ENCODE measurements around the gene SND1.
"Not testable (repeated sequence)": the region's sequence is repeated elsewhere in the genome, so short reads cannot be mapped to it uniquely, and the experiment has no call there.

SND1 gene

GRCh38 chr7:127835679-127836078, 183.7 kb downstream of the SND1 start:
- no peak for DNase-seq (ENCODE audit: low read depth)

DNA sequence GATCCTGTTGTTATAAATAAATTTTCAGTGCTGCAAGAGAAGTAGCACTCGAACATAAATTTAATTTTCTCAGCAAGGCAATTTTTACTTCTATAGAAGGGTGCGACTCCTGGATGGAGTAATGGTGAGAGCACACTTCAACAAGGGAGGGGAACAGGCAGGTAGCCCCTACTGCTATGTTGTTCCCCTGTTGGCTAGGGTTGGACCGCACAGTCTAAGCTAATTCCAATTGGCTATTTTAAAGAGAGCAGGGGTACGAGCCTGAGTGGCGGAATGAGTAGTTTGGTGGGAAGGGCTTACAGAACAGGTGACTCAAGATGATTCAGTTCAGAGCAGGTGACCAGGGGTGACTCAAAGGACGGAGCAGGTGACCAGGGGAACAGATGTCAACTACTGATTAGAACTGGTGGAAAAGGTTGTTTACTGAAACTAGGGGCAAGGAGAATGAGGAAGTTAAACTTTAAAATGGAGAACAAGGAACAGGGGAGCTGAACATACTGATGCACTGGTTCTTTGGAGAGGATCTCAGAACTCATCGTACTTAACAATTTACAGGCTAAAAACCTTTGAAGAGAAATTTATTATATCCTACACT, 185.9 kb downstream of the SND1 start:
- not testable (repeated sequence) for DNase-seq (ENCODE audit: low read depth)

GRCh38 chr7:127838816-127839415, 186.9 kb downstream of the SND1 start:
- DNase-seq (ENCODE audit: low read depth), result no peak

- no peak for DNase-seq (ENCODE audit: low read depth)
Observed at GRCh38 chr7:127840226-127840951, 188.4 kb downstream of the SND1 start.

DNA sequence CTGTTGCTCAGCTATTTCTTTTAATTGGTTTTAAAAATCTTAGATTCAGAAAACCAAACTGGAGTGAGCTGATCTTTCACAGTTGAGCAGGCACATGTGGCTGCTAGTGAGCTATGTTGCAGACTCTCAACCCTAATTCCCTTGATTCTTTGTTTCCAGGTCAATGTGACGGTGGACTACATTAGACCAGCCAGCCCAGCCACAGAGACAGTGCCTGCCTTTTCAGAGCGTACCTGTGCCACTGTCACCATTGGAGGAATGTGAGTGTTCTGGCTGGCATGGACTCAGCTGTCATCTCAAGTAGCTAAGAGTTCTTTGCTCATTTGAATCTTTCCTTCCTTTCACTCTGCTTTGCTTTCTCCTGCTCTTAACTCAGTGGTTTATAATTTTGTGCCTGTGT, 192.2 kb downstream of the SND1 start:
- no peak for DNase-seq (ENCODE audit: low read depth)

GRCh38 chr7:127844707-127845331, 192.8 kb downstream of the SND1 start:
- no peak for DNase-seq (ENCODE audit: low read depth)

DNA sequence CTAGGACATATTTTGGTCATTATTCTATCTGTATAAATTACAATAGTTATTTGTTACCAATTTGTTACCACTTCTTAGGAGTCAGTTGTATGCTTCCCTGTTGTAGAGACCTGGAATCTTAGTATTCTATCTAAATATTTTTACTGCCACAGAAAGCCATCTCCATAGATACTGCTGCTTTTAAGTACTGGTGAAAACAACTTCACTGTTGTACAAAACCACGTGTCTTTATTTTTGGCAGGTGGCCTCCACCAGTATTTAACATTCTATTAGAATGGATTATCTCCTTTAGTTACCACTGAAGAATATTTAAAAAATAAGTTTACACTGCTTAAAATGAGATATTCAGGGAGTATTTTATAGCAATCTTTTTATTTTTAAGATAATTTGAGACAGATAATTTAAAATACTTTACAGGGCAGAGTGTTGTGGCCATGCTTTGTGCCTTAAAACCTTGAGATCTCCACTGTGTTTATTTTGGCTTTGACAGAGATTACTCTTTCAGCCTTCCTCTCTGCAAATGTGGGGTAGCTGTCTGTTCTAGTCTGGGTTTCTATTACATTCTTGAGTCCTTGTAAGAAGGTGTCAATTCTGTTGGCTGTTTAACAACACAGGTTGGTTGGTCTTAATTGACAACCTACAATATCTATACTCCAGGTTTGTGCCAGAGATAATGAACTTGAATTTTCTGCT, 193.7 kb downstream of the SND1 start:
- no peak for DNase-seq (ENCODE audit: low read depth)

DNA sequence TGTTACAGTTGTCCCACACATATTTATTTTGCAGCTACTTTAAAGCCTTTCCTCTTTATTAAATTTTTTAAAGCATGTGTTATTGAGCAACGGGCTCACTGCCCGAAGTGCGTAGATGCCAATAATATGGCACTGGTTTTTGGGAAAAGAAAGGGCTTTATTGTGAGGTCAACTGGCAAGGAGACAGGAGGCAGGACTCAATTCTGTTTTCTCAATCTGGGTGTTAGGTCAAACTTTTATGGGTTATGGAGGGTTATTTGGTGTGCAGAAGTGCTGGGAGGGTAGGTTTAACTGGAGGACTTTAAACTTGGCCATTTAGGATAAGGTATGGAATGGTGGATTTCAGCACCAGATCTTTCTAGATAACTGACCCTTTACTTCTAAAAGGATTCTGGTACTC, 195.6 kb downstream of the SND1 start:
- DNase-seq (ENCODE audit: low read depth), result no peak

- DNase-seq (ENCODE audit: low read depth), result no peak
Observed at GRCh38 chr7:127848241-127848640, 196.2 kb downstream of the SND1 start.

GRCh38 chr7:127850195-127850594, 198.2 kb downstream of the SND1 start:
- no peak for DNase-seq (ENCODE audit: low read depth)

GRCh38 chr7:127854383-127854782, 202.4 kb downstream of the SND1 start:
- DNase-seq (ENCODE audit: low read depth), result no peak

DNA sequence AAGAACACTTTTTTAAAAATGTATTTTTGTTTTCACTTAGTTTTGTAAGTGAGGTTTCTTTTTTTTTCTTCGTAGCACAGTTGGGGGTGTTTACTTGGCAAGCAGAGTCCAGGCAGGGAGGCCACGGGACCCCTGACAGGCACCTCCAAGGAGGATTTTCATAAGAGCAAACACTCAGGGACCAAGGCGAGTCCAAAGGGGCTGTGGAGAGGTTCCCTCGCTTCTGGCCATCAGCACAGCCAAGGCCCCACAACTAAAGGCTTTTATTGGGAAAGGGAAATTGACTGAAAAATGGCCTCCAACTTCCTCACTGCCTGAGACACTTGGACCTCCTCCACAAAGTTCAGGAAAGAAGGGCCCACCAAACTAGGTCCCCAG, 205.5 kb downstream of the SND1 start:
- DNase-seq (ENCODE audit: low read depth), result no peak

- DNase-seq (ENCODE audit: low read depth), result no peak
Observed at GRCh38 chr7:127858091-127858914, 206.3 kb downstream of the SND1 start.

DNA sequence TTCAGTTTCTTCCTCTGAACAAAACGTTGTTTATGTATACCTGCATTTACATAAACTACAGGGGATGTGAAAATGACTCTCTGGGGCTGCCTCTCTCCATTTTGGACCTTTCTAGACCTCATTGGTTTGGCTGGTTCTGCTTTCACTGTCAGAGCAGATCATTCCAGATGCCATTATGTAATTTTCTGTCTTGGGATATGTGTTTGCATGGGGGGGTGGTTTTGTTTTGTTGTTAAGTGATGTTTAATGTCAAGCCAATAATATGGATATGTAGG, 206.9 kb downstream of the SND1 start:
- no peak for DNase-seq (ENCODE audit: low read depth)

GRCh38 chr7:127859330-127859729, 207.3 kb downstream of the SND1 start:
- DNase-seq (ENCODE audit: low read depth), result no peak

GRCh38 chr7:127862525-127862924, 210.5 kb downstream of the SND1 start:
- DNase-seq (ENCODE audit: low read depth), result no peak

DNA sequence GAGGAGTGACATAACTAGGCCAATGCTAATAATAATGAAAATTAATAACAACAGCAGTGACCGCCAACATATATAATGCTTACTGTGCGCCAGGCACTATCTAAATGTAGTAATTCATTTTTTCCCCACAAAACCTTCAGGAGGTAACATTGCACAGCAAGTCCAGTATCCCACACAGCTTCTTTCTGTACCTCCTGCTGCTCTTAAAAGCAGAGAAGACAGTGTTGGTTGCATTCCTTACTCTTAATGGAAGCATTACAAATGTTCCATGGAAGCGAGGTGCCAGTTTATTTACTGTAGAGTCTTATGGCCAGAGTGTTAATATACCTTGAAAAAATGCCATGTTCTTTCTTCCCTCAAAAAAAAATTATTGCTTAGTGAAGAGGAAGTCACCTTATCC, 211.1 kb downstream of the SND1 start:
- DNase-seq (ENCODE audit: low read depth), result no peak

DNA sequence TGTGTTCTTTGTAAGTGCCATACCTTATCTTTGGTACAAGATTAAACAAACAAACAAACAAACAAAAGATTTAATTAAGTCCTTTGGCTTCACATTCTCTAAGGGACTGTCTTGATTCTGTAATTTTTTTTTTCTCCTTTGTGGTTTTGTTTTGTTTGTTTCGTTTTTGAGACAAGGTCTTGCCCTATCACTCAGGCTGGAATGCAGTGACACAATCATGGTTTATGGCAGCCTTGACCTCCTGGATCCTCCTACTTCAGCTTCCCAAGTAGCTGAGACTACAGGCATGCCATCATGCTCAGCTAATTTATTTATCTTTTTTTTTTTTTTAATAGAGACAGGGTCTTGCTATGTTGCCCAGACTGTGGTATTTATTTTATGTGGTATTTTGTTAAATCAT, 213.5 kb downstream of the SND1 start:
- DNase-seq (ENCODE audit: low read depth), result no peak

DNA sequence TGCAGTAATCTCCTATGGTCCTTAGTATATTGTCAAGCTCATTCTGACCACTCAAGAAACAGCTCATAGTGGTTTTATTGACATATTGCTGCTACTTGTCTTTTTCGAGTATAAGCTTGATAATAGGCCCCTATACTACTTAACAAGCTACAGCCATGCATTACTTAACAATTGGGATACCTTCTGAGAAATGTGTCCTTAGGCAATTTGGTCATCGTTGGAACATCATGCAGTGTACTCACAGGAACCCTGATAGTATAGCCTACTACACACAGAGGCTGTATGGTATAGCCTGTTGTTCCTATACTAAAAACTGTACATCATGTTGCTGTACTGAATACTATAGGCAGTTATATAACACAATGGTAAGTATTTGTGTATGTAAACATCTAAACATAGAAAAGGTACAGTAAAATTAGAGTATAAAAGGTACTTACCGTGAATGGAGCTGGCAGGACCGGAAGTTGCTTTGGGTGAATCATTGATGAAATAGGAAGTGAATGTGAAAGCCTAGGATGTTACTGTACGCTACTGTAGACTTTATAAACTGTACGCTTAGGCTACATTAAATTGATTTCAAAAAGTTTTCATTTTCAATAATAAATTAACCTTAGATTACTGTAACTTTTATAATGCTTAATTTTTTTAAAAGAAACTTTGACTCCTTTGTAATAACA, 218.4 kb downstream of the SND1 start:
- no peak for DNase-seq (ENCODE audit: low read depth)

DNA sequence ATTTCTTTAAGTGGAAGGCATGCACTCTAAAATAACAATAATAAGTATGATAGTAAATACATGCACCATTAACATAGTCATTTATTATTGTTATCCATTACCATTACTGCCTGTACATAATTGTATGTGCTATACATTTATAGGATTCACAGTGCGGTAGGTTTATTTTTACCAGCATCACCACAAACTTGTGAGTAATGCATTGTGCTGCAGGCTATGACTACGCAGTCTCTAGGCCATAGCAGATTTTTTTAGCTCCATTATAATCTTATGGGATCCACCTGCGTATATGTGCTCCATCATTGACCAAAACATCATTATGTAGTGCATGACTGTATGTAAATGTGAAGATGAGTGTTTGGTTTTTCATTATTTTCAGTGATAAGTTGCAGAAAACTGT, 219.2 kb downstream of the SND1 start:
- no peak for DNase-seq (ENCODE audit: low read depth)

DNA sequence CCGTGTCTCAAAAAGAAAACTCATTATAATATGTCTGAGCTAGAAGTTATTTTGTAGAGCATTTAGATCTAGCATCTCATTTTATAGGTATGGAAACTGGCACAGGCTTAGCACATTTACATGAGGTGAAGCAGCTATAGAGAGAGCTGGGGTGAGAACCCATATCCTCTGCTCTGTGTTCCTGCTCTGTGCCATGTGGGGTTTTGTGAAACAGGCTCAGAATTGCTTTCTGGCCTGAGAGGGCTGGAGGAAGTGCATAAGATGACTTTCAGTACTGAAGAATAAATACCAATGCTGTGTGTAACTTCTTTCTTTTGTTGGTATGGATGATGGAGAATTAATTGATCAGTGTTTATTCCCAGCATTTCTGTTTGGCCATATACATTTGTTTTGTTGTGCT, 220.1 kb downstream of the SND1 start:
- DNase-seq (ENCODE audit: low read depth), result no peak

Measured in stimulated activated CD8-positive, alpha-beta memory T cell treated with anti-CD3 and anti-CD28 coated beads, Interleukin-15, amount 100 ng/mL, for 1 hour (primary cell).